Measurements from ENCODE around the gene ZNF189. TPM values are rescaled to one million over a fixed set of nuclear protein-coding genes. Genes with fewer than 3 reads are reported as not detected.

ZNF189 gene
- total and polyA plus RNA-seq, 2 donors (not counting 3 experiments of a cell fraction or from before 2014, with no cell fraction given): 3.3 to 14.6 TPM

- H3K27me3 ChIP-seq (ENCODE audit: control insufficient read depth in 2 of 2, insufficient read depth in 2 of 2, low read length in 2 of 2): peaks cover 0 to 2% of the 10 kb centered on the region in 2 experiments
- no peak for FAIRE-seq
- no peaks in the 10 kb centered on the region for H3K36me3 ChIP-seq (ENCODE audit: control insufficient read depth in 2 of 2, extremely low read depth in 1 of 2, insufficient read depth in 2 of 2, low read length in 2 of 2)
- dilution Hi-C loops (cut with MboI; ENCODE audit: extremely low pct_ligation_motif_present, low sequenced_read_pairs): no loop called here
- BruUV-seq (replicated peaks): no TSS peak
- no peak overlapping the region for H3K9ac ChIP-seq (replicated peaks; ENCODE audit: extremely low read depth, insufficient read depth, low read length)
- TF ChIP-seq FOS (IDR thresholded peaks at IDR 0.05; ENCODE audit: borderline replicate concordance, insufficient read depth, low read length) (no peak), POLR2A (IDR thresholded peaks at IDR 0.05; ENCODE audit: low read depth, low read length) (no peak), JUN (IDR thresholded peaks at IDR 0.05; ENCODE audit: borderline replicate concordance, insufficient read depth, insufficient read length, low read depth) (no peak), MYC (IDR thresholded peaks at IDR 0.05; ENCODE audit: low read depth, low read length) (no peak), GATA2 (IDR thresholded peaks at IDR 0.05; ENCODE audit: insufficient read depth, insufficient read length, low read depth, low read length) (no peak), POLR2AphosphoS5 (IDR thresholded peaks at IDR 0.05; ENCODE audit: insufficient read depth, low read depth, low read length) (no peak)
- TF ChIP-seq, protein P1, sequence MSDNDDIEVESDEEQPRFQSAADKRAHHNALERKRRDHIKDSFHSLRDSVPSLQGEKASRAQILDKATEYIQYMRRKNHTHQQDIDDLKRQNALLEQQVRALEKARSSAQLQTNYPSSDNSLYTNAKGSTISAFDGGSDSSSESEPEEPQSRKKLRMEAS (IDR thresholded peaks at IDR 0.05; ENCODE audit: insufficient read depth, insufficient read length): no peak
- TF ChIP-seq, protein P2, sequence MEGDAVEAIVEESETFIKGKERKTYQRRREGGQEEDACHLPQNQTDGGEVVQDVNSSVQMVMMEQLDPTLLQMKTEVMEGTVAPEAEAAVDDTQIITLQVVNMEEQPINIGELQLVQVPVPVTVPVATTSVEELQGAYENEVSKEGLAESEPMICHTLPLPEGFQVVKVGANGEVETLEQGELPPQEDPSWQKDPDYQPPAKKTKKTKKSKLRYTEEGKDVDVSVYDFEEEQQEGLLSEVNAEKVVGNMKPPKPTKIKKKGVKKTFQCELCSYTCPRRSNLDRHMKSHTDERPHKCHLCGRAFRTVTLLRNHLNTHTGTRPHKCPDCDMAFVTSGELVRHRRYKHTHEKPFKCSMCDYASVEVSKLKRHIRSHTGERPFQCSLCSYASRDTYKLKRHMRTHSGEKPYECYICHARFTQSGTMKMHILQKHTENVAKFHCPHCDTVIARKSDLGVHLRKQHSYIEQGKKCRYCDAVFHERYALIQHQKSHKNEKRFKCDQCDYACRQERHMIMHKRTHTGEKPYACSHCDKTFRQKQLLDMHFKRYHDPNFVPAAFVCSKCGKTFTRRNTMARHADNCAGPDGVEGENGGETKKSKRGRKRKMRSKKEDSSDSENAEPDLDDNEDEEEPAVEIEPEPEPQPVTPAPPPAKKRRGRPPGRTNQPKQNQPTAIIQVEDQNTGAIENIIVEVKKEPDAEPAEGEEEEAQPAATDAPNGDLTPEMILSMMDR (IDR thresholded peaks at IDR 0.05; ENCODE audit: extremely low read depth in 1 of 2, insufficient read depth in 1 of 2, low read depth in 1 of 2, low read length in 2 of 2): no peak
- H3K79me2 ChIP-seq (ENCODE audit: control insufficient read depth, insufficient read depth, low read length): no peaks in the 10 kb centered on the region
- no peak overlapping the region for H3K4me3 ChIP-seq (replicated peaks in 1 of 3; ENCODE audit: insufficient read depth in 1 of 3, low read depth in 1 of 3, low read length in 3 of 3)
- H4K20me1 ChIP-seq (replicated peaks; ENCODE audit: control insufficient read depth, extremely low read depth, insufficient read depth, low read length): no peaks in the 10 kb centered on the region
- H3K9me1 ChIP-seq (replicated peaks; ENCODE audit: control insufficient read depth, extremely low read depth, insufficient read depth, low read length): no peaks in the 10 kb centered on the region
- H3K4me1 ChIP-seq (ENCODE audit: control insufficient read depth, extremely low read depth, insufficient read depth, low read length): no peaks in the 10 kb centered on the region
- CTCF ChIA-PET: interaction anchor here (0.7 to 7.2 kb wide), 2 partner anchors 11 to 74 kb away, joined by 4 to 261 read pairs; partner anchors contain the start of gene RNF20
- POLR2A ChIA-PET: no interaction called here
- no peak overlapping the region for H2AFZ ChIP-seq (ENCODE audit: low read depth, low read length)
- DNase-seq (ENCODE audit: low read depth, low spot score): no peak
- intact Hi-C loops (cut with micrococcal nuclease): no loop called here
- H3K9me3 ChIP-seq (replicated peaks; ENCODE audit: control insufficient read depth, insufficient read depth, low read length): no peaks in the 10 kb centered on the region
- no peak overlapping the region for H3K27ac ChIP-seq (ENCODE audit: insufficient read depth, low read depth, low read length)
- H3K4me2 ChIP-seq (ENCODE audit: insufficient read depth, low read length): no peak overlapping the region
These were observed 58.4 kb downstream of the ZNF189 start for GRCh38 chr9:101457003-101457402.

All from endothelial cell of umbilical vein (primary cell).